Sigmoid colon (tissue), 4 donors: ENCODE data around the gene PHB1.

Experiments used
- CTCF ChIP-seq, 4 experiments: fragments of 450-650 bp in 3 of 4; fragments of 200-600 bp in 1 of 4; IDR thresholded peaks; one replicate each; pipeline ENCODE4 v1.5.1; 2016 to 2019; ENCODE audit warnings: antibody characterized with exemption in 4 of 4, mild to moderate bottlenecking in 3 of 4, moderate library complexity in 2 of 4
- EP300 ChIP-seq, 4 donors: sonication (generic); formaldehyde crosslinking; IDR thresholded peaks; one replicate each; pipeline ENCODE4 v1.6.1; 2017; ENCODE audit warnings: antibody characterized with exemption in 4 of 4

GRCh38 chr17:49381033-49381432 lies 33.6 kb downstream of the PHB1 start:
- TF ChIP-seq CTCF (IDR thresholded peaks at IDR 0.05) = no peak
- TF ChIP-seq EP300 (IDR thresholded peaks at IDR 0.05) = no peak
